GM18505 (cell line): Measurements from ENCODE around the gene CALR.
A peak's percentile ranks its signal among the peaks of the same experiment; 100 is the strongest.

ENCODE experiments used
- ATAC-seq: cut with Tn5 transposase; IDR thresholded peaks from one replicate; pipeline ENCODE4 v1.9.1; 2021; ENCODE audit not compliant: unreplicated experiment
- POLR2A ChIP-seq: IDR thresholded peaks from 4 replicates; pipeline ENCODE4 v1.6.1; 2011; ENCODE audit warnings: borderline replicate concordance; ENCODE audit not compliant: insufficient read depth, insufficient read length; ENCODE audit errors: extremely low read depth

Gene CALR

DNA sequence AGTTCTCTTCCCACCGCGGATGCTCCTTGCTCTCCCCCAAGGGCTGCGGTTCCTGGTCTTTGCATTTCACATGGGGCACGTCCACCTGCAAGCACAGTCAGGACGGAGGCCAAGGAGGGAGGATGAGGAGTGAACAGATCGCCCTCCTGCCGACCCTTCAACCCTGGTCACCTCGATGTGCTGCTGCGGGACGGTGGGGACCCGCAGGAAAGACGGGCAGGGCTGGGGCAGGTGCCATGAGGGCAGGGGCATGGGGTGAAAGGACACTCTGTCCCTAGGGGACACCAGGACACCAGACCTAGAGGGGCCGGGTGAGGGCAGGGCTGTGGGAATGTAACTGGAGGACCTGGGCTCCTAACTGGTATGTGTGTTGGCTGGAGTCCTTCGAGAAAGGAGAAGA, 20.2 kb upstream of the CALR start:
- no peak for ATAC-seq
- TF ChIP-seq POLR2A, result no peak

GRCh38 chr19:12921047-12921446, 17.4 kb upstream of the CALR start:
- no peak for ATAC-seq
- no peak for TF ChIP-seq POLR2A

GRCh38 chr19:12922959-12923358, 15.4 kb upstream of the CALR start:
- ATAC-seq, result no peak
- TF ChIP-seq POLR2A, result no peak

DNA sequence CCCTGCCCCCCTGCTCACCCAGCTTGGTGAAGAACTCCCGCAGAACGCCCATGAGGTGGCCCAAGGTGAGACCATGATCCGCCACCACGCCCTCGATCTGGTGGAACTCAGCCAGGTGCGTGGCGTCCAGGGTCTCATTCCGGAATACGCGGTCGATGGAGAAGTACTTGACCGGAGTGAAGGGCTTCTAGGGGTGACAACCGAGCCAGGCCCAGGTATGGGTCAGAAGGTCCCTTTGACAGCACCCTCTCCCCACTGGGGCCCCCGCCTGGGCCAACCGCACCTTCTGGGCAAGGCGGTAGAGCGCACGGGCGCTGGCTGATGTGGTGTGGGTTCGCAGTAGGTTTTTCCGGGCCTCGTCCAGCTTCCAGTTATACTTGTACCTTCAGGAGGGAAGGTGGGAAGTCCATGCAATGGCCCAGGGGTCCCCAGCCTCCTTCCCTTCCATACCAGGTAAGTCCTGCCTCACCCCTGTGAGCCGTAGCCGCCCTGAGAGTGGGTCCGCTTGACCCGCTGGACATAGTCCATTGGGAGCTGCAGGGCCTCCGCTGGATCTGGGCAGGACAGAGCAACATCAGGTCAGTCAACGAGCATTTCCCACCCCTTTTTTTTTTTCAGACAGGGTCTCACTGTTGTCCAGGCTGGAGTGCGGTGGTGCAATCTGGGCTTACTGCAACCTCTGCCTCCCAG, 13.6 kb upstream of the CALR start:
- no peak for TF ChIP-seq POLR2A
- no peak for ATAC-seq

- no peak for TF ChIP-seq POLR2A
- ATAC-seq, result no peak
These were observed 8.3 kb upstream of the CALR start for GRCh38 chr19:12930002-12930645.

- TF ChIP-seq POLR2A, result no peak
- ATAC-seq, result no peak
These were observed 5.8 kb upstream of the CALR start for GRCh38 chr19:12932392-12933286.

DNA sequence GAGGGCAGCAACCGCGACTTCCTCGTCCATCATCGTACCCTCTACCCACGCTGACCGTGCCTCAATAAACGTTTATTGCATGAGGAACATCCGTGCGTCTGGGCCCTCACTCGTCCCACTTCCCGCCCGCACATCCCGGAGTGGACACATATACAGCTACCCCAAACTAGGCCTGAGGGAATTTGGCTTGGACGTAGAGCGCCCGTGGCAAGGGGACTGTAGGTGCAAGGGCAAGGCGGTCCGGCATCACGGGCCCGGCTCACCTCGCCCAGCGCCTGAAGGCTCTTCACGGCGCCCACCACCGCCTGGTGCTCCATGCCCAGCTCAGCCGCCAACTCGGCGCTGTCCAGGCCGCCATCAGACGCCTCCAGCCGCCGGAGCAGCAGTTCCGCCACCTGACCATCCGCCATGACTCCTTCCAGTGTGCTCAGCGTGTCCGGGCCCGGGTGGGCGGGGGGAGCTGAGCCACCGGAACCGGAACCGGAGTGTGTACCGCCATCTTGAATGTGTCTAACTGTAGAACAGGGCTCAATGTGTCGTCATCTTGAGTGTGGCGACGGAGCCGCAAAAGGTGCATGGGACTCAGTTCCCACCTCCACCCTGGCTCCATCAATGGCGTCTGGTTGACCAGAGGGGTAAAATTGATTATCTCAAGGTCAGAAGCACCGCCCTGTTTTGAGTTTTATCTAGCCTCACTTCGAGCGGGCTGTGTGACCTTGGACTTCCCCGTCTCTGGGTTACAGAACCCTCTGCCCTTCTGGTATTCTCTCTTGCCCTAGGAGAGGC, 4.9 kb upstream of the CALR start, which contains the start of gene FARSA:
FARSA (minus strand) TSS at position 425 of the 786 bp plus-strand sequence; CDS start at position 410, 15 bp downstream.
- TF ChIP-seq POLR2A, result peak; percentile 95
- ATAC-seq, result no peak

GRCh38 chr19:12935071-12935470, 3.3 kb upstream of the CALR start:
- TF ChIP-seq POLR2A, result no peak
- no peak for ATAC-seq

GRCh38 chr19:12936582-12936981, 1.8 kb upstream of the CALR start:
- TF ChIP-seq POLR2A, result no peak
- ATAC-seq, result no peak

DNA sequence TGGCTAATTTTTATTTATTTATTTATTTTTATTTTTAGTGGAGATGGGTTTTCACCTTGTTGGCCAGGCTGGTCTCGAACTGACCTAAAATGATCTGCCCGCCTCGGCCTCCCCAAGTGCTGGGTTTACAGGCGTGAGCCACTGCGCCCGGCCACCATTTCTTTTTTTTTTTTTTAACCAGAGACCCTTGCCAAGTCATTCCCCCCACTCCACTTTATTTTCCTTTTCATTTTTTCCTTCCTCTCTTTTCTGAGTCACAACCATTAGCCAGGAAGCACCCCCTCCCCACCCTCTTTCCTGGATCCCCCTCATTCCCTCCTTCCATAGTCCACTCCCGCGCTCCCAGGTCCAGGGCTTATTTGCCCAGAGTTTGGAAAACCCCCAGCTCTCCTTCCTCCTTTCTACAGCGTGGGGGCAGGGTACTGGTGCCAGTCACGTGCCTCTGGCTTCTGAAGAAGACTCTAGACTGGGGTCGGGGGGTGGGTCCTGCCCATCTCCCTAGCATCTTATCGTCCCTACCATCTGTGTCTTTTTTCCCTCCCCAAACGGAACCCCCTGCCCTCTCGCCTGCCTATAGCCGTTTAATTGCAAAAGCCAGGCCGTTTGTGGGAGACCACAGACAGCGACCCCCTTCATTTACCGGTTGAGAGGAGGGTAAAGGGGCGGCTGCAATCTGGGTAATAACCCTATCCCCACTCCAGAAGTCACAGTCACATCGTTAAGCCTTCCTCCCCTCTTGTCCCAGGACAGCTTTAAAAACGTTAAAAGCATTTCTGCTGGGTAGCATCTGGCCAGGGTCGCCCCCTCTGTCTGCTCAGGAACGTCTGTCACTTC, 1.1 kb upstream of the CALR start:
- TF ChIP-seq POLR2A, result no peak
- ATAC-seq, result no peak

DNA sequence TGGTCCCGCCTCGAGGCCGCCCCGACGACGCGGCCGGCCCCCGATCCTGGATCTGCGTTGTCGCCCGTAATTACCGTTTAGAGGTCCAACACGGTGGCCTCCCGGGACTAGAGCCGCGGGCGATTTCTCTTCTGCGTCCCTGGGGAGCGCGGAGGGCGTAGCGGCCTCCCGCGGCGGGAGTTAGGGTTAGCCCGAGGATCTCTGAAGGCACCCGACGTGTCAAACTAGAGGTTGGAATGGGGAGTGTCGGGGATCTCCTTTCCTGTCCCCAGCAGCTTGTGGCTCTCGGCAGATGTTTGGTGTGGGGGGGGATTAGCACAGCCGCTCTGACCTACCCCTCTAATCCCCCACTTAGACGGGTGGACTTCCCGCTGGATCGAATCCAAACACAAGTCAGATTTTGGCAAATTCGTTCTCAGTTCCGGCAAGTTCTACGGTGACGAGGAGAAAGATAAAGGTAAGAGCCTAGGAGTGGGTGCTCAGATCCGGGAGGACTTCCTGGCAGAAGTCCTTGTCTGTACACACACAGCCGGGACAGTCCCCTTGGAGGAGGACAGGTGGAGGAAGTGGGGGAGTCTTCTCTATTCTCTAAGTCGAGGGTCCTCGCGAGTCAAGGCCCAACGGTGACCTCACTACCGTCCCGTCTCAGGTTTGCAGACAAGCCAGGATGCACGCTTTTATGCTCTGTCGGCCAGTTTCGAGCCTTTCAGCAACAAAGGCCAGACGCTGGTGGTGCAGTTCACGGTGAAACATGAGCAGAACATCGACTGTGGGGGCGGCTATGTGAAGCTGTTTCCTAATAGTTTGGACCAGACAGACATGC, 581 bp downstream of the CALR start:
- no peak for ATAC-seq
- peak; percentile 32 for TF ChIP-seq POLR2A
